ENCODE measurements around the gene ADAMTS4.

Gene ADAMTS4

DNA sequence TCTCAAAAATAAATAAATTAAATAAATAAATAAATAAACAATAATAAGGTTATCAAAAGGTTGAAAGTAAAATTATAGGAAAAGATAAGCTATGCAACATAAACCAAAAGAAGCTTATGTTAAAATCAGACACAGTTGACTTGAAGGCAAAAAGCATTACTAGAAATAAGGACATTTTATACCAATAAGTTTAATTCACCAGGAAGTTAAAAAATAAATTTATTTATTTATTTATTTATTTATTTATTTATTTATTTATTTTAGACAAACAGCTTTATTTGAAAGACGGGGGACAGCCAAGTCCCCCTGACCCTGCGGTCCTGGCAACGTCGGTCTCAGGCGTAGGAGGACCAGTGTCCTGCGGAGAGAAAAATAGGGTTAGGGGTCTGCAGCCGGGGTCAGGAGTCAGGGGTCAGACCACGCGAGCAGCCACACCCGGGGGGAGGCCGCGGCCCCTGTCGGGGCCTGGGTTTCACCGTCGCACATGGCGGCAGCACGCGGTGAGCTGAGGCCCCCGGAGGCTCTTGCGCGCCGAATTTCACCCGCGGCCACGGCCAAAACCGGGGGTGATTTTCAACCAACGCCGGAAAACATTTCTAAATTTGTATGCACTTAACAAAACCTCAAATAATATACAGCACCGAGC, 58.0 kb downstream of the ADAMTS4 start:
- TF ChIP-seq, protein P1, sequence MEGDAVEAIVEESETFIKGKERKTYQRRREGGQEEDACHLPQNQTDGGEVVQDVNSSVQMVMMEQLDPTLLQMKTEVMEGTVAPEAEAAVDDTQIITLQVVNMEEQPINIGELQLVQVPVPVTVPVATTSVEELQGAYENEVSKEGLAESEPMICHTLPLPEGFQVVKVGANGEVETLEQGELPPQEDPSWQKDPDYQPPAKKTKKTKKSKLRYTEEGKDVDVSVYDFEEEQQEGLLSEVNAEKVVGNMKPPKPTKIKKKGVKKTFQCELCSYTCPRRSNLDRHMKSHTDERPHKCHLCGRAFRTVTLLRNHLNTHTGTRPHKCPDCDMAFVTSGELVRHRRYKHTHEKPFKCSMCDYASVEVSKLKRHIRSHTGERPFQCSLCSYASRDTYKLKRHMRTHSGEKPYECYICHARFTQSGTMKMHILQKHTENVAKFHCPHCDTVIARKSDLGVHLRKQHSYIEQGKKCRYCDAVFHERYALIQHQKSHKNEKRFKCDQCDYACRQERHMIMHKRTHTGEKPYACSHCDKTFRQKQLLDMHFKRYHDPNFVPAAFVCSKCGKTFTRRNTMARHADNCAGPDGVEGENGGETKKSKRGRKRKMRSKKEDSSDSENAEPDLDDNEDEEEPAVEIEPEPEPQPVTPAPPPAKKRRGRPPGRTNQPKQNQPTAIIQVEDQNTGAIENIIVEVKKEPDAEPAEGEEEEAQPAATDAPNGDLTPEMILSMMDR (IDR thresholded peaks at IDR 0.05; ENCODE audit: control insufficient read depth, extremely low read depth, insufficient read depth): no peak
- DNase-seq (ENCODE audit: low read depth): no peak
- no peak overlapping the region for H3K4me3 ChIP-seq (ENCODE audit: low read depth, low read length)

DNA sequence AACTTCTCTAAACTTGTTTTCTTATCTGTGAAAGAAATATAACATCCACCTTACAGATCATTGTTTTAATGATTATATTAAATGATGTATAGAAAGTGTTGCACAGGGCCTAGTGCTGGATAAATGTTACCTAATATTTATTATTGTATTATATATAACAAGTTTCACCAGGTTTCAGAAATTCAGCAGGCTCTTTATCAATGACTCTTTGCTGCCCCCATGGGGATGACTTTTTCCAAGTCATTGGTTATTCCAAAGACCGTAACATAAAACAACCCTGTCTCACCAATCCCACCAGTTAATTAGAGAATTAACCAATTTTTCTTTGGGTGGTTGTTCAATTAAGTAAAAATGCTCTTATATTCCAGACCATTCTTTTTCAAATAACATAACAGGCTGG, 59.1 kb downstream of the ADAMTS4 start:
- no peak overlapping the region for H3K4me3 ChIP-seq (ENCODE audit: low read depth, low read length)
- TF ChIP-seq, protein P1 (IDR thresholded peaks at IDR 0.05; ENCODE audit: control insufficient read depth, extremely low read depth, insufficient read depth): peak; percentile 36; the same call in 1 of the 2 replicates
- no peak for DNase-seq (ENCODE audit: low read depth)

DNA sequence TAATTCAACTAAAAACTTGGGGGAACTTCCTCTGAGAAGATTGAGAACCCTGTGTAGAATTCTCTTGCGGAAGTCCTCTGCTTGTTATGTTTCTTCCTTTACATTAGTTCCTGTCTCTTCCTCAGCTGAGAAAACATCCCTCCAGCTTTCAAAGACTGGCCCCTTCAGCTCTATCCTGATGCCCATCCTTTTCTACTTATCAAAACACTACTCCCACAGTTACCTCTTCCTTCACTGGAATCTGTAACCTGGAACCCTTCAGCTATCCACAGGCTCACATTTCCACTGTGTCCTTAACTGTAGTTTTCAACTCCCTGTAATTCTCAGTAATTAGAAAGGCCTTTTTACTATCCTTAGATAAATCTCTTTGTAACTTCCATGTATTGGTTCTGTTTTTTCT, 60.4 kb downstream of the ADAMTS4 start:
- H3K4me3 ChIP-seq (ENCODE audit: low read depth, low read length): no peak overlapping the region
- TF ChIP-seq, protein P1 (IDR thresholded peaks at IDR 0.05; ENCODE audit: control insufficient read depth, extremely low read depth, insufficient read depth): no peak
- no peak for DNase-seq (ENCODE audit: low read depth)

DNA sequence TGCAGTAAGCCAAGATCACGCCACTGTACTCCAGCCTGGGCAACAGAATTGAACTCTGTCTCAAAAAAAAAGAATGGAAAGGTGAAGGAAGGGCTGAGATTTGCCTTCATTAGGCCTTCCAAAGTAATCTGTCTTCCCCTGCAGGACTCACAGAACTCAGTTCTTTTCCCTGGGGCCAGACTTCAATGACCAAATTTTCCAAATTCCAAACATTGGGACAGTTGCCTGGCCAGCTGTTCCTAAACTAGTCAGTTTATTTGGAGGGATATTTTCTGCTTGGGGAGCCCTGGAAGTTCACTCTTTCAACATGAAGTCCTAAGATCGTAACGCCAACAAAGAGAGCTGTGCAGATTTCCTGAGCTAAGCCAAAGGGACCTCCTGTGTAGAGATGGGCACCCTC, 61.0 kb downstream of the ADAMTS4 start:
- TF ChIP-seq, protein P1 (IDR thresholded peaks at IDR 0.05; ENCODE audit: control insufficient read depth, extremely low read depth, insufficient read depth): no peak
- no peak overlapping the region for H3K4me3 ChIP-seq (ENCODE audit: low read depth, low read length)
- no peak for DNase-seq (ENCODE audit: low read depth)

Data from LNCaP clone FGC (cell line).